DMS153 treated with DMSO at 0.1 percent for 48 hours (cell line): ENCODE data around the gene TMEM35B.
A peak's percentile ranks its signal among the peaks of the same experiment; 100 is the strongest.
"Not testable (repeated sequence)": the region's sequence is repeated elsewhere in the genome, so short reads cannot be mapped to it uniquely, and the experiment has no call there.

ENCODE experiments used
- DNase-seq: peaks from one replicate; lab custom pipeline; 2025; ENCODE audit not compliant: unreplicated experiment; lab: John Stamatoyannopoulos, UW

Gene TMEM35B

GRCh38 chr1:34984793-34985608 lies at the start of gene TMEM35B:
Gene TMEM35B (minus strand): TSS chr1:34985347. CDS start chr1:34985305, 42 bp downstream.
- DNase-seq: peak; percentile 26

DNA sequence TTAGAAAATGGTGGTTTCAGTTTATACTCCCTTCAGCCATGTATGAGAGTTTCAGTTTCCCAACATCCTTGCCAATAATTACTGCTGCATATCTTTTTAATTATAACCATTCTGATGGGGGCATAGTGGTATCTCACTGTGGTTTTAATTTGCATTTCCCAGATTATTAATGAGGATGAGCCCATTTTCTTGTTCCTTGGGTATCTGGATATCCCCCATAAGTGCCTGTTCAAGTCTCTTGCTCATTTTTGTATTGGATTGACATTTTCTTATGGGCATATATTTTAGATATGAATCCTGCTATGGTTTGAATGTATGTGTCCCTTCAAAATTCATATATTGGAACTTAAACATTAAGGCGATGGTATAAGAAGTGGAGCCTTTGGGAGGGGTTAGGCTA lies 48.2 kb upstream of the TMEM35B start:
- DNase-seq: no peak

GRCh38 chr1:35032384-35032739 lies 47.2 kb upstream of the TMEM35B start:
- DNase-seq: no peak

DNA sequence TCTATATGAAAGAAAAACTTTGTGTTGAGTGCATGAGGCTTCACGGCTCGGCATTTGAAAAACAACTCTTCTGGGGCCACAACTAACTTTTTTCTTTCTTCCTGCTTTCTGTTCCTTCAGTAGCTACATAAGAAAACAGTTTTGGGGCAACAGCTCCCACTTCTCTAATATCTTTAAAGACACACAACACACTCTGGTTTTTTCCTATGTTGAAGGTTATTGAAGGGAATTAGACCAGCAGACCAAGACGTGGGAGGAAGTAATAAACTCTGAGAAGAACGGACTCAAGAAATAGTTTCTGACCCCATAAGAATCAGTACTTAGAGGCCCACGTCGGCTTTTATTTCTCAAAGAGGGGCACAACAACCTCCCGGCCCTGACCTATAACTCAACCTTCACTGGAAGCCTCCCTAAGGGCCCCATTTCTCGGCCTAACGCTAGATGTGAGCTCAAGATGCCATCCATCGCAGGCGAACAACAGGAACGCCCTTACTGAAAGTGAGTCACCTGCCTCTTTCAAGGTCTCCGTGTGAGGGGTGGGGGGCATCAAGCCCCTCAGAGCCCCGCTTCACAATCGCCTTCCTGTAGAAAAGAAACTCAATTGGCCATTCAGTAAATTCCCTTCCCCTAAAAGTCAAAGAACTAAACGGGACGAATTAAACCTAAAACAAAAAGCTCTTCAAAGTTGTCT lies 45.8 kb upstream of the TMEM35B start:
- DNase-seq: peak; percentile 30

DNA sequence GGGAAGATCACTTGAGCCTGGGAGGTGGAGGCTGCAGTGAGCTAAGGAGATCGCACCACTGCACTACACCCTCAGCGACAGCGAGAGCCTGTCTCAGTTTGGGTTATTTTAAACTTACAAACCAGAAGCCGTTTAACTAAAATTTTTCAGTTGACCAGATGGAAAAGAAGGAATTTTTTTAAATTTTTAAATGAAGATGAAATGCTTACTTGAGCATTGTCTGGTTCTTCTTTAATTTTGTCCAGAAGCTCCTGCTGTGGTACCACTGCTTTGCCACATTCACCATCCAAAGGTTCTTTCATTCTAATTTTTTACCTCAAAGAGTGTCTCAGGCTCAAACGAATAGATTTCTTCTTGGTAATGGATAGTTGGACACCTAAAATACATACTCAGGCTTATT lies 45.2 kb upstream of the TMEM35B start:
- DNase-seq: no peak

DNA sequence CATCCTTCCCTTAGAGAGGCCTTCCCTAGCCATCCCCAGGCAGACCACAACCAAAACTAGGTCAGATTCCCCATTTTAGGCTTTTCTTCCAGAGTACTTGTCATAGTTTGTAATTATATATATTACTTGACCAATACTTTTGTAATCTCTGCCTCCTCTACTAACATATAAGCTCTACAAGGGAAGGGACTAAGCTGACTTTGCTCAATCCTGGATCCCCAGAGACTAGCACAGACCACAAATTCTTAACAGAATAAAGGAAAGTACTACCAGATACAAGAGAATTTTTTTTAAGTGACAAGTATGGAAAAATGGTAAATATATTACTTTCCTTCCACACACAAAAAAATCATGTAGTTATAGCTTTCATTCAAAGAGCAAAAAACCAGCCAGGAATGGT lies 44.6 kb upstream of the TMEM35B start:
- DNase-seq: no peak

DNA sequence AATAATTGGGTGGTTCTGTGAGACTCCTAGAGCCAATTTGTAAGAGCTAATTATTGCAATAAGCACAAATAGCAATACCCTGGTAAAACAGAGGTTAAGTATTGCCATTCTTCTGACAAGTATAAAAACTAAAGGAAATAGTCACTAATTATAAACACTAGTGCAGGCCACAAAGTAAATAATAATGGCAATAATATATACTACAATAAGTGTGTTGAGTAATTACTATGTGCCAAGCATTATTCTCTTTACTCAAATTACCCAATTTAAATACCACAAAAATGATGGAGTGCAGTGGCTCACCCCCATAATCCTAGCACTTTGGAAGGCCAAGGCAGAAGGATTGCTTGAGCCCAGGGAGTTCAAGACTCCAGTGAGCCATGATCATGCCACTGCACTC lies 31.3 kb upstream of the TMEM35B start:
- DNase-seq: no peak

DNA sequence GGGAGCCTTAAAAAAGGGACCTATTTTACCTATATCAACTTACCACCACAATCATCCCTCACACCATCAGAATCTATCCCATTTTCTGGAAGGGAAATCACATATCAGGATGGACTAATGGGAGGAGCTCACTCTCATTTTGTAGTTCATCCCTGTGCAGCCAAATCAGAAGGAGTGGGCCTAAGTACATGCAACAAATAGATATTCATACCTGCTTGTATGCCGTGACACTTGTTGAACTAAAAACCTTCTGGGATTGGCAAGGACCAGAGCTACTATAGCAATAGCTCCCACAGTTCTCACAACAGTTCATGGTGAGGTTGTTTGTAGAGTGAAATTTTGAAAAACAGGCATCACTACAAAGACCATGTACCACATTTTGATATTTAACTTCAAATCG lies 29.3 kb upstream of the TMEM35B start:
- DNase-seq: no peak

- DNase-seq: no peak
These were observed 20.6 kb upstream of the TMEM35B start for GRCh38 chr1:35005711-35006110.

GRCh38 chr1:35001743-35002142 lies 16.6 kb upstream of the TMEM35B start:
- no peak for DNase-seq

DNA sequence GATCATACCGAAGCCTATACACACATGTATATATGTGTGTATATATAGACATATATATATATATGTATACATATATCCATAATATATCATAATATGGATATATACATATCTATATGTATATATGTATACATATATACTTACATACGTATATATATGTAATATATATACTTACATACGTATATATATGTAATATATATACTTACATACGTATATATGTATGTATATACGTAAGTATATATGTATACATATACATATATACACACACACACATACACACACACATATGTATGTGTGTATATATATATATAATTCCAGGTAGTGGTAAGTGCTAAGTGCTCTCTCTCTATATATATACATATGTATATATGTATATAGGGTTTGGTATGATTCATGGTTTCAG lies 9.7 kb upstream of the TMEM35B start:
- no peak for DNase-seq

DNA sequence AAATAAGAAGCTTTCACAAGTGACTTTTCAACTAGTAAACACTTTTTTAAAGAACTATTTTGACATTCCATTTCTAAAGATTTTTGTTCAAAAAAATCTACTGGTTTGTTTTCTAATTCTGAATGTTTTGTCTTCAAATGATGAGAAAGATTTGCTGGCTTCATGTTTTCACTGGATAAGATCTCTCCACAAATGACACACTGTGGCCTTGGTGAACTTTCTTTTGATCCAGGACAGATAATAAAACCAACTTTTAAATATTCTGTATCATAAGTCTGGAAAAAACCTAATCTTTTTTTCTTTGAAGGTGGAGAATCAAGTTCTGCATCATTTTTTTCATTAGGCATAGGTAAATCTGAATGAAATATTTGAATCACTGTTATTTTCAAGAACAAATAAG lies 3.4 kb upstream of the TMEM35B start:
- no peak for DNase-seq

DNA sequence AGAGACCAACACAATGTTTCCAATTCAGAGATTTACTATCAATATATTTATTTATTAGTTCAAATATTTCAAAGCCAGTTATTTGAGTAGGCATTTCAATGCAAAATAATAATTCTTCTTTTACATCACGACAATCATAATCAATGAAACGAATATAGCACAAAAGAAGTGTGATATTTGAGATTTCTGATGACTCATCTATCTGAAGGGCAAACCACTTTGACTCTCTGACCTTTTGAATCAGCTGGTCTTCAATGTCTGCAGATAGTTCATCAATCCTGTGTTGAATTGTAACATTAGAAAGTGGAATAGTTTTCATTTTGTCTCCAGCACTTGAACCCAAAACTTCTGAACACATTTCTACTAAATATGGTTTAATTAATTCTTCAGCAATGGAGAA lies 3.0 kb upstream of the TMEM35B start:
- DNase-seq: no peak

GRCh38 chr1:34987018-34987417 lies 1.9 kb upstream of the TMEM35B start:
- no peak for DNase-seq

DNA sequence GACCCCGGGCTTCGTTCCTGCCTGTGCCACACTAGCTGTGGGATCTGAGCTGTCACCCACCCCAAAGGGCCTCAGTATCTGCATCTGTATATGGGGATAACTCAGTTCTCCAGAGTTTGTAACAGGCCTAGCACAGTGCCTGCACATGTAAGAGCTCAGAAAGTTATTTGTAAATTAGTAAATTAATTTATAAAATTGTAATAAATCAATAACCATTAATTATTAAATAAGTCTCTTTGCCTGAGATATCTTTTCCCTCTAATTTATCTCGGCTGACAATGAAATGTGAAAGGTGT lies 410 bp upstream of the TMEM35B start:
- not testable (repeated sequence) for DNase-seq

GRCh38 chr1:34984435-34984792 lies 733 bp downstream of the TMEM35B start:
- peak; percentile 74 for DNase-seq

DNA sequence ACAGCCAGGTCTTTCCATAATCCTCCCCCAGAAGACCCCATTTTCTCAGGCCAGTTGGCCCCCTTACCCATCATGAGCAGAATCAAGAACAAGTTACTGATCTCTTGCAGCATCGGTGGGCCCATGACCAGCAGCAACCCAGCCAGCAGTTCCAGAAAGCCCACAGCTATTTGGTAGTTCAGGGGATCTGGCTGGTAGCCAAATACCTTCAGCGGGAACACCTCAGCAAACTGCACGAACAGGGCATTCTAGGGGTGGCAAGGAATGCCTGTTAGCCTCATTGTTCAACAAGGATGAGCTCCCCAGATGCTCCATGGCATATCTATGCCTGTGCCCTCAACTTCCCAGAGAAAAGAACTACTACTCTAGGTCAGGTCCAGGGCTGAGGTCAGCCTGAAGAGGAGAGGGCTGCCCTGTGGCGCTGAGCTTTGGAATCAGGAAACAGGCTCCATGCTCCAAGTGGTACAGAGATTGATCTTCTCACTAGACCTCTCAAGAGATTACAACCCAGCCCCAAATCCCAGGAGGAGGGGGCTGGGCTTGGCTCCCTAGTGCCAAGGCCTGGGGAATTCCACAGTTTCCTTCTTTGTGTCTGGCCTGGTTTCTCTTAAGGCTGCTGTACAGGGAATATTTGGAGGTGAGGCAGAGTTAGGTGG lies 1.3 kb downstream of the TMEM35B start:
- DNase-seq: no peak

GRCh38 chr1:34982820-34983376 lies 2.2 kb downstream of the TMEM35B start:
- DNase-seq: no peak

DNA sequence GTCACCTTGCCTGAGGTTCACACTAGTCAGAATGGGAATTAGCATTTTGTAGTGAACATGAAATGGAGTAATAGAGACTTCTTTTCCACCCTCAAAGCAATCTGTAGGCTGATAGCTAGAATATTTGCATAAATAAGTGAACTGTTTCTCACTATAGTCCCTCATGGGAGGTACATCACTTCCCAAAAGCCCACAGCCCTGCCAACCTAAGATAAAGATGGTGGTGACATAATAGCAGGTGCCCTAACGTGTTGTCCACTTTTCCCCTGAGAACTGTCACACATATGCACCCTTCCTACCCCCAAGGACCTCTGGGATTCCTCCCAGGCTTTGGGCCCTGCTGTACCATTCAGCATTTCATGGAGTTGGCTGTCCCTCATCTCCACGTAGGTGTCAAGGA lies 4.4 kb downstream of the TMEM35B start:
- DNase-seq: no peak

- no peak for DNase-seq
These were observed 6.2 kb downstream of the TMEM35B start for GRCh38 chr1:34978921-34979320.

- DNase-seq: no peak
These were observed 7.3 kb downstream of the TMEM35B start for GRCh38 chr1:34977858-34978257.

- DNase-seq: no peak
These were observed 8.0 kb downstream of the TMEM35B start for GRCh38 chr1:34977210-34977471.
